Fibroblast of lung (primary cell): ENCODE data around the gene BAAT.

Source experiments
- CTCF ChIP-seq, 2 donors: IDR thresholded peaks in 1 of 2; conservative IDR thresholded peaks in 1 of 2; 1 replicate in 1 of 2; 2 replicates in 1 of 2; pipeline ENCODE4 v1.5.1; 2011 to 2012; ENCODE audit warnings: low read length in 2 of 2, control low read depth in 1 of 2, inconsistent platforms in 1 of 2, low read depth in 1 of 2, mild to moderate bottlenecking in 1 of 2
- EZH2 ChIP-seq: IDR thresholded peaks from 2 replicates; pipeline ENCODE4 v1.5.1; 2012; ENCODE audit warnings: low read length, control low read depth, mild to moderate bottlenecking; ENCODE audit errors: missing control alignments

GRCh38 chr9:101427957-101428655 is 43.3 kb upstream of the BAAT start:
- TF ChIP-seq CTCF (conservative IDR thresholded peaks at IDR 0.05 in 1 of 2, IDR thresholded peaks at IDR 0.05 in 1 of 2; ENCODE audit: low read depth in 1 of 2, low read length in 2 of 2) (no peak), EZH2 (no peak)
